Parathyroid adenoma (tissue), 2 donors: ENCODE measurements around the gene PIP.

ENCODE experiments used
- H2AFZ ChIP-seq: fragments of 300-600 bp; sonication (generic); one replicate; pipeline ENCODE4 v1.7.0; 2017; ENCODE audit warnings: antibody characterized with exemption, mild to moderate bottlenecking
- H3K27ac ChIP-seq: fragments of 300-600 bp; sonication (generic); one replicate; pipeline ENCODE4 v1.7.0; 2017
- H3K27me3 ChIP-seq: fragments of 300-600 bp; sonication (generic); one replicate; pipeline ENCODE4 v1.7.0; 2017; ENCODE audit warnings: low read length; ENCODE audit not compliant: control insufficient read depth, insufficient read depth
- H3K36me3 ChIP-seq: fragments of 300-600 bp; sonication (generic); one replicate; pipeline ENCODE4 v1.7.0; 2017; ENCODE audit warnings: low read length; ENCODE audit not compliant: control insufficient read depth, insufficient read depth
- H3K4me1 ChIP-seq: fragments of 300-600 bp; sonication (generic); one replicate; pipeline ENCODE4 v1.7.0; 2017; ENCODE audit warnings: control low read depth
- H3K4me2 ChIP-seq: fragments of 300-600 bp; sonication (generic); one replicate; pipeline ENCODE4 v1.7.0; 2017; ENCODE audit warnings: low read length
- H3K4me3 ChIP-seq: fragments of 300-600 bp; sonication (generic); one replicate; pipeline ENCODE4 v1.7.0; 2017; ENCODE audit warnings: low read depth, low read length
- H3K79me2 ChIP-seq: fragments of 300-600 bp; sonication (generic); one replicate; pipeline ENCODE4 v1.7.0; 2017; ENCODE audit warnings: control low read depth
- H3K9ac ChIP-seq: fragments of 300-600 bp; sonication (generic); one replicate; pipeline ENCODE4 v1.7.0; 2017; ENCODE audit warnings: mild to moderate bottlenecking
- H3K9me3 ChIP-seq: fragments of 300-600 bp; sonication (generic); one replicate; pipeline ENCODE4 v1.7.0; 2017; ENCODE audit warnings: low read length; ENCODE audit not compliant: control insufficient read depth
- CTCF ChIP-seq: fragments of 300-600 bp; sonication (generic); IDR thresholded peaks from one replicate; pipeline ENCODE4 v1.7.0; 2017; ENCODE audit warnings: antibody characterized with exemption, mild to moderate bottlenecking
- donor health status: primary hyperparathyroidism.

Gene PIP

GRCh38 chr7:143188994-143189393 lies 57.1 kb downstream of the PIP start:
- no peak for TF ChIP-seq CTCF
- H3K36me3 ChIP-seq = no peaks in the 10 kb centered on the region
- no peaks in the 10 kb centered on the region for H3K79me2 ChIP-seq
- no peaks in the 10 kb centered on the region for H3K4me1 ChIP-seq
- no peaks in the 10 kb centered on the region for H3K9me3 ChIP-seq
- no peak overlapping the region for H3K4me2 ChIP-seq
- no peaks in the 10 kb centered on the region for H3K27me3 ChIP-seq
- no peak overlapping the region for H3K9ac ChIP-seq
- H2AFZ ChIP-seq = no peak overlapping the region
- H3K27ac ChIP-seq = no peak overlapping the region
- H3K4me3 ChIP-seq = no peak overlapping the region
